Activated CD8-positive, alpha-beta memory T cell treated with anti-CD3 and anti-CD28 coated beads for 4 hours (primary cell): ENCODE results near the gene SRP54.
"Not testable (repeated sequence)": the region's sequence is repeated elsewhere in the genome, so short reads cannot be mapped to it uniquely, and the experiment has no call there.

Experiments used
- DNase-seq, 2 donors: peaks; one replicate each; pipeline ENCODE4 v3.0.0-alpha.2; 2020; ENCODE audit warnings: low read depth in 2 of 2

SRP54 gene

DNA sequence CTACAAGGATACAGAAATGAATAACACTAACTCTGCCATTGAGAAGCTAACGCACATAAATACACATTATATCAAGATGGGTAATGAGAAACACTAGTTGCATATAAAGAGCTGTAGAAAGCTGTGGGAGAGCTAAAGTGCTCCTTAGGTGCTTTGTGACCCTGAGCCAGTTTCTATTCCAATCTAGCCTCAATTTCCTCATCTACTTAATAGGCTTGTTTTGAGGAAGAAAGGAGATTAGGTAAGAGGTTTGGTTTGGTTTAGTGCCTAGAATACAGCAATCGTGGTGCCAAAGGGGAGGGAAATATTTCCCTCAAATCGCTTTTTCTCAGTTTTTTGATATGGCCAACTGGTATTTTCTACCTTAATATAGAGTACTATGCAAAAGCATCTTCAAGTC, 994 bp downstream of the SRP54 start:
- no peak for DNase-seq

DNA sequence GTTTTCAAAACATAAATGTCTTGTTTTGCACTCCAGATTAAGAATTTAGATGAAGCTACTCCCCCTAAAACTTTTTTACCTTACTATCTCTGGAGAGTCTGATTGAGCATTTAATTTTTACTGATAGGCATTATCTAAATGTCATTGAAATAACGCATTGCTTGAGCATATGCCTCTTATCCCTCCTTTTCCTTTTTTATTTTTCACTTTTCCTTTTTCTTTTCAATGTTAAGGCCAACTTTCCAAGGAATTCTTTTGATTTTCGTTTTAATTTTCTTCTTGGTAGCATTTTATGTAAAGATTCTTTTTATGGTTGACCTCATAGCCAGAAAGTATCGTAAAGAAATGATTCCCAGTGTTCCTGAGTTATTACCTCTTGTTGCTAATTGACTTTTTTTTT, 2.9 kb downstream of the SRP54 start:
- no peak for DNase-seq

DNA sequence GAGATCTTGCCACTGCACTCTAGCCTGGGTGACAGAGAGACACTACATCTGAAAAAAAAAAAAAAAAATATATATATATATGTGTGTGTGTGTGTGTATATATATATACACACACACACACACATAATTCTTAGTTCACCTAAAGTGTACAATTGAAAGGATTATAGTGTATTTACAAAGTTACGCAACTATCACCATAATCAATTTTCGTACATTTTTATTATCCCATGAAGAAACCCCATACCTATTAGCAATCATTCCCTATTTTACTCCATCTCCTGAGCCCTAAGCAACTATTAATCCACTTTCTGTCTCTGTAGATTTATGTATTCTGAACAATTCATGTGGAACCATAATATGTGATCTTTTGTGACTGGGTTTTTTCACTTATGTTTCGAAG, 4.4 kb downstream of the SRP54 start:
- DNase-seq: no peak

DNA sequence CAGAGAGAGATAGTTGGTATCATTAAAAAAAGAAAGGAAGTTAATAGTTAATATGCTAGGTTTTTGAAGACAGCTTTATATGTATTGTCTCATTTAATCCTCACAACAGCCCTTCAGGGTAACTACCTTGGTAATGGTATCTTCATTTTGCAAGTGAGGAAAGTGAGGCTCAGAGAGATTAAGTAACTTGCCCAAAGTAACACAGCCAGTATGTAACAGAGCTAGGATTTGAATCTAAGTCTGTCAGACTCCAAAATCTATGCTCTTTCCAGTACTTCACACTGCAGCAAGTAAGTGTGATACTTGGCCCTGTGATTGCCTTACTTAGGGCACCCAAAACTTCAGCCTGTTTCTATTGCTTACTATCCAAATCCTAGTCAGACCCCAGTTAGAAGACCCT, 7.0 kb downstream of the SRP54 start:
- no peak for DNase-seq

DNA sequence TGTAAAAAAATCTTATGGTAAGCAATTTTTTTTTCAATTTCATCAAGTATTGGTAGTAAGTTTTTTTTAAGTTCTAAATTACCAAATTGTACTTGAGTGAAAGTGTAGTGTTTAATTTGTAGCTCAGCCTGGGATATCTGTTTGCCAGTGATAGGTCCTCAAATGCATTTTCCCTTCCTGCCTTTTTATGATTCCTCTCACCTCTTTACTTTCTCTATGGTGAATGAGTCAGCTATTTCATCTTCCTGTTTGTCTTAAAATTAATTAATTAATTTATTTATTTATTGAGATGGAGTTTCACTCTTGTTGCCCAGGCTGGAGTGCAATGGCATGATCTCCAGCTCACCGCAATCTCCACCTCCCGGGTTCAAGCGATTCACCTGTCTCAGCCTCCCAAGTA, 10.6 kb downstream of the SRP54 start:
- no peak for DNase-seq

DNA sequence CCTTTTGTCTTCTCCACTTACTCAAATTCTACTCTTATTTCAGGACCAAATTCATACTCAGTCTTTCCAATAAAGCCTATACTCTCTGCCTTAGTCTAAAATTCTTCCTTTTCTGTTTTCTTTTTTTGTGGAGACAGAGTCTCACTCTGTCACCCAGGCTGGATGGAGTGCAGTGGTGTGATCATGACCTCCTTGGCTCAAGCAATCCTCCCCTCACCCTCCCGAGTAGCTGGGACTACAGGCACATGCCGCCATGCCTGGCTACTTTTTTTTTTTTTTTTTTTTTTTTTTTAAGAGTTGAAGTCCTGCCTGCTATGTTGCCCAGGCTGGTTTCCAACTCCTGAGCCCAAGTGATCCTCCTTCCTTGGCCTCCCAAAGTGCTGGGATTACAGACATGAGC, 11.9 kb downstream of the SRP54 start:
- no peak for DNase-seq

DNA sequence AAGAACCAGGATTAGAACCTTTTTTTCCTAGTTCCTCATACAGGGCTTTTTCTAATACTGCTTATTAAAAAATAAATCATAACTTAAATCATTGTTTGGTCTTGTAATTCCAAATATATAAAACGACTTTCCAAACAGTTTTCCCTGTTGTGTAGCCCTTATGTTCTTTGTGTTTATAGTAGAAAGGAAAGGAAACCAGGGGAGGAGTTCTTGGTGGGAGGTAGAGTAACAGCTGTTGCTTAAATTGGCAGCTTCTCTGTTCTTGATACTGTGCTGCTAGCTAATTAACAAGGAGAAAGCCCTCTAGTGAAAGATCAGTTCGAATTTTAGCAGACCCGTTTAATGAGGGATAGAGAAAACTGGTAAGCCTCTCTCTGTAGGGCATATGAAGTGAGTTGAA, 15.0 kb downstream of the SRP54 start:
- no peak for DNase-seq

DNA sequence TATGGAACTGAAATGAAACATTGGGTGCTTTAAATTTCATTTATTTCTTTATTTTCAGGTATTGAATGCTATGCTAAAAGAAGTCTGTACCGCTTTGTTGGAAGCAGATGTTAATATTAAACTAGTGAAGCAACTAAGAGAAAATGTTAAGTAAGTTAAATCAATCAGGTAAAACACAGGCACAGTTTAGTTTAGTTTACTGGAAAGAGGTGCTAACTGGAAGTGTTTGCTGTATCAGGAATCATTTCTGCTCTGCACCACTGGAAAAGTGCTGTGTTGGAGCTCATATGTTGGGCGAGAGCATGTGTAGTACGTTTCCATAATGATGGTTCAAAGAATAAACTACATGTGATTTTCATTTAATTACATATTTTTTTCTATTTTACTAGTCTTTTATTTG, 16.7 kb downstream of the SRP54 start:
- no peak for DNase-seq

DNA sequence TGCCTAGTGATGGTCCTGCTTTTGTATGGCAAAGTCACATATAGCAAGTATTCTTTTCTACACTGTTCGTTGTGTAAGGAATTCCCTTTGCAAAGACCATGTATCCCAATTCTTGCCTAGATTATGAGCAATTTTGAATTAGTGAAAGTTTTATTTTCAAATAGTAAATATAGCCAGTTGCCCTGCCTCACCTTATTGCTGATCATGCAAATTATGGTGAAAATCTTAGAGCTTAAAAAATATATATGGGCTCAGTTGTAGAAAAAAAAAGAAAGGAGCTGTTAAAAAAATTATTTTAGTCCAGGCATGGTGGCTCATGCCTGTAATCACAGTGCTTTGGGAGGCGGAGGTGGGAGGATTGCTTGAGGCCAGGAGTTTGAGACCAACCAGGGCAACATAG, 18.8 kb downstream of the SRP54 start:
- no peak for DNase-seq

DNA sequence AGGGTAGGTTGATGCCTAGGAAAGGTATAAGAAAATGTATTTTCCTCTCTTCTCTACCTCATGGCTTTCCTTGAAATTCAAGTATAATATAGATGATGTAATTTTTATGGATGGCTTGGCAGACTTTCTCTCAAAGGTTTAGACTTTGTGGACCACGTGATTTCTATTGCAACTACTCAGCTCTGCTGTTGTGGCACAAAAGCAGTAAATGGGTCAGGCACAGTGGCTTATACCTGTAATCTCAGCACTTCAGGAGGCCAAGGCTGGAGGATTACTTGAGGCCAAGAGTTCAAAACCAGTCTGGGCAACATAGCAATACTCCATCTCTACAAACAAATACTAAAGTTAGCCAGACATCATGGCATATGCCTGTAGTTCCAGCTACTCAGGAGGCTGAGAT, 22.0 kb downstream of the SRP54 start:
- DNase-seq: no peak

DNA sequence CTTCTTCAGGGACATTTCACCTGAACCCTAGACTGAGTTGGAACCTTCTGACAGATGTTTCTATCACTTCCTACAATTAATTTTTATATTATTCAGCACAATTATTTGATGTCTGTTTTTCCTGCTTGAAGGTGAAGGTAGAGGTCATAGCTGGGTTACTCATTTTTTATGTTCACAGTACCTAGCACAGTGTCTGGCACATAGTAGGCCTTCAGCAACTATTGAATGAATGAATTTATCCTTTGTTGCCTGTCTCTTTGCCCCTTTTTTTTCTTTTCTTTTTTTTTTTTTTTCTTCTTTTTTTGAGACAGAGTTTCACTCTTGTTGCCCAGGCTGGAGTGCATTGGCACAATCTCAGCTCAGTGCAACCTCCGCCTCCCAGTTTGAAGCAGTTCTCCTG, 33.8 kb downstream of the SRP54 start:
- no peak for DNase-seq

DNA sequence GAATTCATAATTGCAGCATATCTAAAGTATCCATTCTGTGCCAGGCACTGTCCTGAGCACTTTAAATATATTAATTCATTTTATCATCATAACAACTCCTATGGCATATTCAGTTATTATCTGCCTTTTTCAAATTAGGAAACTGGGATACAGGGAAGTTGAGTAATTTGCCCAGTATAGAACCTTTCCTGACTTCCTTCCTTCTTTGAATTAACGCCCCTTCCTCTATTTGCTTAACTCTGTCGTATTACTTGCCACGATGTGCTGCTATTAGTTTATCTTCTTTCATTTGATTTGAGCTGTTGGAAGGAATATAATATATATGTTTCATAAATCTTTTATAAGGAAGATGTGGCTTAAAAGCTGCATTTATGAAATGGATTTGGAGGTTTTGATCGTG, 37.9 kb downstream of the SRP54 start:
- no peak for DNase-seq

DNA sequence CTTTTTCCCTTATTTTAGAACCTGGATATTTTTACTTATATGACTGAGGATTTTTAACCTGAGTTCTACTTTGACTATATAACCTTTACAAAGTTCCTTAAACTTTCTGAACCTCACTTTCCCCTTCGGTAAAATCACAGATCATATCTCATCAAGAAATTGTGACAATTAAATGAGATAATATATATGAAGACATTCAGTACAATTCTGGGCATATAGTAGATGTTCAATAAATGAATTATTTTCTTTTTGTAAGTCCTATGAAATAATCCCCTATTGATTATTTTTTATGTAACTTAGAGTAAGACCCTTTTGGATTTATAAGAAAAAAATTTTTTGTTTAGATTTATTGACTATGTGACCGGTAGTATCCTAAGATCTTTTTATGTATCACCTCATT, 45.6 kb downstream of the SRP54 start:
- DNase-seq: no peak

DNA sequence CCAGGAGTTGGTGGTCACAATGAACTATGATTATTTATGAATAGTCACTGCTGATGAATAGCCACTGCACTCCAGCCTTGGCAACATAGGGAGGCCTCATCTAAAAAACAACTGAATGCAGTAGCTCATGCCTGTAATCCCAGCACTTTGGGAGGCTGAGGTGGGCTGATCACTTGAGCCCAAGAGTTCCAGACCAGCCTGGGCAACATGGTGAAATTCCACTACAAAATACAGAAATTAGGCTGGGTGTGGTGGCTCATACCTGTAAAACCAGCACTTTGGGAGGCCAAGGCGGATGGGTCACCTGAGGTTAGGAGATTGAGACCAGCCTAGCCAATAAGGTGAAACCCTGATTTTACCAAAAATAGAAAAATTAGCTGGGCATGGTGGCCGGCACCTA, 49.8 kb downstream of the SRP54 start:
- no peak for DNase-seq

DNA sequence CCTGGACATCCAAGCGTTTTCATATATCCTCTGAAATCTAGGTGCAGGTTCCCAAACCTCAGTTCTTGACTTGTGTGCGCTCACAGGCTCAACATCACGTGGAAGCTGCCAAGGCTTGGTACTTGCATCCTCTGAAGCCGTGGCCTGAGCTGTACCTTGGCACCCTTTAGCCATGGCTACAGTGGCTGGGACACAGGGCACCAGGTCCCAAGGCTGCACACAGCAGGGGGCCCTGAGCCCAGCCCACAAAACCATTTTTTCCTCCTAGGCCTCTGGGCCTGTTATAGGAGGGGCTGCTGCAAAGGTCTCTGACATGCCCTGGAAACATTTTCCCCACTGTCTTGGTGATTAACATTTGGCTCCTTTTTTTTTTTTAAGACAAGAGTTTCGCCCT, 51.6 kb downstream of the SRP54 start:
- no peak for DNase-seq

DNA sequence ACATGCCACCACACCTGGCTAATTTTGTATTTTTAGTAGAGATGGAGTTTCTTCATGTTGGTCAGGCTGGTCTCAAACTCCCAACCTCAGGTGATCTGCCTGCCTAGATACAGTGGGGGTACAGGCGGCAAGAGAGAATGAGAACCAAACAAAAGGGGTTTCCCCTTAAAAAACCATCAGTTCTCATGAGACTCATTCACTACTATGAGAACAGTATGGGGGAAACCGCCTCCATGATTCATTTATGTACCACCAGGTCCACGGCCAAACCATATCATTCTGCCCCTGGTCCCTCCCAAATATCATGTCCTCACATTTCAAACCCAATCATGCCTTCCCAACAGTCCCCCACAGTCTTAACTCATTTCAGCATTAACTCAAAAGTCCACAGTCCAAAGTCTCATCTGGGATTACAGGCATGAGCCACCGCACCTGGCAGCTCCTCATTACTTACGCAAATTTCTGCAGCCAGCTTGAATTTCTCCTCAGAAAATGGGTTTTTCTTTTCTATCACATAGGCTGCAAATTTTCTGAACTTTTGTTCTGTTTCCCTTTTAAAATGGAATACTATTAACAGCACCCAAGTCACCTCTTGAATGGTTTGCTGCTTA, 52.3 kb downstream of the SRP54 start:
- DNase-seq: not testable (repeated sequence)

DNA sequence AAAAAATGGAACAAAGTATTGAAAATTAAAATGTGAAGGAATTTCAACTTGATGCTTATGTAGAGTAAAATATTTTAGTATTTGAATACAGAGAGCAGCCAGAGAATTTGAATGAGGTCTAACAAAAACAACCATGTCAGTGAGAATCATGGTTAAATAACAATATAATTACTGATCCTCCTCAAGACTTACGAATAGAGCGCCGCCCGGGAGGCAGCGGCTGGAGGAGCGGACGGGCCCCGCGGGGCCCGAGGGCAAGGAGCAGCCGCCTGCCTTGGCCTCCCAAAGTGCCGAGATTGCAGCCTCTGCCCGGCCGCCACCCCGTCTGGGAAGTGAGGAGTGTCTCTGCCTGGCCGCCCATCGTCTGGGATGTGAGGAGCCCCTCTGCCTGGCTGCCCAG, 55.5 kb downstream of the SRP54 start:
- DNase-seq: not testable (repeated sequence)

DNA sequence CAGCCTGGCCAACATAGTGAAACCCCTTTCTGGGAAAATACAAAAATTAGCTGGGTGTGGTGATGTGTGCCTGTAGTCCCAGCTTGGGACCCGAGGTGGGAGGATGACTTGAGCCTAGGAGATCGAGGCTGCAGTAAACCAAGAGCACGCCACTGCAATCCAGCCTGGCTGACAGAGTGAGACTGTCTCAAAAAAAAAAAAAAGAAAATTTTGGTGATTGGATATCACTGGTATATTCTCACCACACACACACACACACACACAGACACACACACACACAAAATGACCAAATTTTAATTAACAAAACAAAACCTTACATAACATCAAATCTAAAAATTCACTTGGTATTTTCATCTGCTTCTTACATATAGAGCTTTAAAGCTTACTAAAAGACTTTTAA, 59.8 kb downstream of the SRP54 start:
- no peak for DNase-seq

DNA sequence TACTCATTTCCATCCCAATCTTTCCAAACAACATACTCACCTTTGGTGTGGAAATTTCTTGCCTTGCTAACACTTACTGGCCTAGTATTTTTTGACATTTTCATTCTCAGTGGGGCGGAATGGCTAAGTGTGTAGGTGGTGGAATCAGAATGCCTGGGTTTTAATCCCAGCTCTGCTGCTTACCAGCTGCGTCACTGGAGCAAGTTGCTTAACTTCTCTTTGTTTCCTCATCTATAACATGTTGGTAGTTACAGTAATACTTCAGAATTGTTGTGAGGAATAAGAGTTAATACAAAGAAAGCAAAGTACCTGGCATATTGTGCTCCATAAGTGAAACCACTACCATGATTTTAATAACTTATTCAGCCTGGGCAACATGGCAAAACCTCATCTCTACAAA, 60.3 kb downstream of the SRP54 start:
- DNase-seq: no peak

DNA sequence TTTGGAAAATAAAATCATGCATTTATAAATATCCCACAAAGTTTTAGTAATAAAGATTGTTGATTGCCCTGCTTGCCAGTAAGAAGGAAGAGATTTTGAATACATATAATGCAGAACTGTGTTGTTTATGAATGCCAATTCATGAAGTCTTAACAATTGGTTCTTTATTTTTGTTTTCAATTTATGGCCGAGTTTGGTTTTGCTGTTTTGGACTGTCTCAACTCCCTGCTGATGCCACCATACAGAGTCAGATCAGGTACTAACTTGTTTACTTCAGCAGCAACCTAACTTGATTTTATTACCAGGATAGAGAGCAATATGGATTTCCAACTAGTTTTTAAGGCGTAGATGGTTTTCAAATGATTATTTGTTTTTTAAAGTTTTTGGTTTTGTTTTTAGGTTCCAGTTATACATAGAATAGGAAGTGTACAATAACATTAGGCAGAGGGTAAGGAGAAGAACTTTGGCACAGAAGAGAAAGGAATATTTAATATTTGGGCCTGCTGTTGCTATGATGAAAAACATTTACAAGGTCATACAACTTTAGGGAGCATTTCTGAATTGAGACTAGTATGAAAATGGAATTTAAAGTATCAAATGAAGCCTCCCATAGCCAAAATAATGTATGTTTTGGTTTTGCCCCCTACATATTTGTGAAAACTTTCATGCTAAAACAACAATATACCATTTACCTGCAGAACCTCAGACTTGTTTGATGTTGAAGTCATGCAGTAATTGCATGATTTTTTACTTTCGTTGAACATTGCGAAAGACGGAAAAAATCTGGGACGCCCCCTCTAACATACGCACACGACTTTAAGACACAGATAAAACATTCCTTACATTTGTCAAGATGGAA, 62.4 kb downstream of the SRP54 start:
- DNase-seq: no peak

DNA sequence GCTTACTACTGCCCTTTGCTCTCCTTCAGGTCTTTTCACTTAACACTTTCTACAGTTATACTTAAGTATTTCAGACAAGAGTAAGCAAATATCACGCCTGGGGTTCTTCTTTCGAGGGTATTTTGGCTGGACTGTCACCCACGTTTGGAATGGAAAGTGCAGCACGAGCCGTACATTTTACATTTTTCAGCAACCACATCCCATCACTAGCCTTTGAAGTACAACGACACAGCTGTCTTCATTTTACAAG, 62.9 kb downstream of the SRP54 start:
- no peak for DNase-seq

DNA sequence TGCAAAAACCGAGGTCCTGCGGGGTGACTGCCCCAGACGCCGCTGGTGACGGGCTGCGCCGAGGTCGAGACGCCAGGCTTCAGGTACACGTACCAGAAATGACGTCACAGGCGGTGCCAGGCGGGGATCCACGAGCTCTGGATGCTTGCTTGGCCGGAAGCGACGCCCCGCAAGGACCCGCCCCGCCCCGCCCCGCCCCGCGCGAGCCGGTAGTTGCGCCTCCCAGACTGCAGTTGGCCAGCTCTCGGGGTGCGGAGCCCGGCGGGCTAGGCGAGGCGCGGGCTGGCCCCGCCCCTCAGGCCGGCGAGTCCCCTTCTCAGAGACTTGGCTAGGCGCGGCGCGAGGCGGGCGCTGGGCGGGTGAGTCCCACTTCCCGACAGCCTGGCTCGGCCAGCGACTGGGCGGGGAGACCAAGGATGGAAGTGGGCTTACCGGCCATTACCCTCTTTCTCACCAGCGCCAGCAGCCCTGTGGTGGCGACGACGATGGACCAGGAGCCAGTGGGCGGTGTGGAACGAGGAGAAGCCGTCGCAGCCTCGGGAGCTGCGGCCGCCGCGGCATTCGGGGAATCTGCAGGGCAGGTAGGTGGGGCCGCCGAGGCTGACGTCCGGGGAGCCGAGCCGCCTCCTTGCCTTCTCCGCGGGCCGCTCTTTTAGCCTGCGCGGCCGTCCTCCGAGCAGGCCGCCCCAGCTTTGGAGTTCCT, 63.4 kb downstream of the SRP54 start, which contains the start of gene FAM177A1:
Gene FAM177A1 (plus strand): TSS at position 225 of the 703 bp plus-strand sequence. CDS start 192 bp downstream, at position 417.
- peak; percentile 97 to 98 for DNase-seq
